Gastroesophageal sphincter (tissue), 4 donors: Measurements from ENCODE around the gene CDKN2B. TPM values are rescaled to one million over a fixed set of nuclear protein-coding genes. Genes with fewer than 3 reads are reported as not detected.

ENCODE experiments used
- ATAC-seq: fragments of 150-250 bp; one replicate; pipeline ENCODE4 v1.9.1; 2016; ENCODE audit warnings: mild to moderate bottlenecking, moderate library complexity
- H3K27ac ChIP-seq, 4 donors: fragments of 200-600 bp; sonication (generic) in 3 of 4; 1 replicate in 3 of 4; 2 replicates in 1 of 4; pipeline ENCODE4 v1.5.1; 2016 to 2019
- H3K27me3 ChIP-seq: fragments of 200-600 bp; sonication (generic); one replicate; pipeline ENCODE4 v1.5.1; 2019
- H3K36me3 ChIP-seq, 2 donors: fragments of 200-600 bp; sonication (generic); one replicate each; pipeline ENCODE4 v1.5.1; 2019; ENCODE audit warnings: control low read depth in 1 of 2
- H3K4me1 ChIP-seq, 3 donors: fragments of 200-600 bp; sonication (generic); 1 replicate in 2 of 3; 2 replicates in 1 of 3; pipeline ENCODE4 v1.5.1; 2016 to 2019; ENCODE audit warnings: control low read depth in 2 of 3
- H3K4me3 ChIP-seq, 2 donors: fragments of 200-600 bp; sonication (generic); one replicate each; pipeline ENCODE4 v1.5.1; 2019; ENCODE audit warnings: mild to moderate bottlenecking in 1 of 2, moderate library complexity in 1 of 2
- H3K9me3 ChIP-seq, 3 donors: fragments of 200-600 bp; sonication (generic); one replicate each; pipeline ENCODE4 v1.5.1; 2017 to 2019; ENCODE audit warnings: control low read depth in 2 of 3
- EP300 ChIP-seq: sonication (generic); formaldehyde crosslinking; IDR thresholded peaks from one replicate; pipeline ENCODE4 v1.6.1; 2017; ENCODE audit warnings: antibody characterized with exemption, mild to moderate bottlenecking
- POLR2A ChIP-seq, 2 donors: fragments of 450-650 bp; IDR thresholded peaks; one replicate each; pipeline ENCODE4 v1.6.1; 2017; ENCODE audit warnings: antibody characterized with exemption in 2 of 2, mild to moderate bottlenecking in 2 of 2, moderate library complexity in 1 of 2
- POLR2AphosphoS5 ChIP-seq: sonication (generic); formaldehyde crosslinking; IDR thresholded peaks from one replicate; pipeline ENCODE4 v1.6.1; 2017; ENCODE audit warnings: antibody characterized with exemption
- WGBS, 2 donors: methylation state at CpG; one replicate each; pipeline ENCODE4 v1.1.5; 2018; ENCODE audit warnings: low coverage in 1 of 2; 5-methylcytosine and 5-hydroxymethylcytosine counted together
- total RNA-seq, 4 donors: library from RNA; depleted of rRNA; stranded (reverse); fragments of >200 nt; gene quantifications; one replicate each; pipeline ENCODE4 v1.1.0, GENCODE V29; 2016
- TF ChIP-seq, protein P1 (sequence below), 4 experiments: fragments of 200-600 bp in 2 of 4; fragments of 450-650 bp in 2 of 4; sonication (generic) in 1 of 4; IDR thresholded peaks; one replicate each; pipeline ENCODE4 v1.5.1; 2017 to 2019; ENCODE audit warnings: antibody characterized with exemption in 4 of 4, mild to moderate bottlenecking in 2 of 4, moderate library complexity in 2 of 4

CDKN2B gene
- total RNA-seq, 4 donors from 2014 or later, result 6.2 to 21.6 (median 9.3) TPM

DNA sequence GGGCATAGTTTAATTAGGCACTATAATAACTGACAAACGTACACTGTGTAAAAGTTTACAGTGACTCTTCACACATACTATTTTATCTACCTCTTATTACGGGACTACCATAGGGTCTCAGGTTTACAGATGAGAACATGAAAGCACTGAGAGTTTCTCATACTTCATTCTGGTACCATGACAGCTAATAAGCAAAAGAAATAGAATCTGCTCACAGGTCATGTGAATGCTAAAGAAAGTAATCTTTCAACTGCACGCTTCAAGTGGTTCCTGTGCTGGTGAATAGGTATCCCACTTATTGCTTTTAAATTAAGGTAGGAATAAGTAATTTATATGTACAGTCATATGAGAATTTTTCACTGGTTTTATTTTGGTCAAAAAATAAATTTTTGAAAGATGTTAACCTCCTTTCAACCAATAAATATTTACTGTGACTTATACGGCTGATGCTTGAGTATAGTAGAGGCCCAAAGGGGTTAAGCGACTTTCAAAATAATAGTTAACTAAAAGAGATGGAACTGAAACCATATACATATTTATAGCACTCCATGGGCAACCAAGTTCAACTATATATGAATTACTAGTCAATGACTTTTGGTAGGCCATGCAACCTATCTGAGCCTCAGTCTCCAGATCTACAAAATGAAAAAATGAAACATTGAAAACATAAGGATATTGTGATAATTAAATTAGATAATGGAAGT, 23.0 kb downstream of the CDKN2B start:
- WGBS, 2 donors, result 68 to 79% methylated on average over 5 of the region's 5 CpGs
- Histone ChIP-seq H3K4me3 (no peak overlapping the region), H3K4me1 (peaks cover 0 to 6% (median 0%) of the 10 kb centered on the region in 3 donors), H3K9me3 (no peaks in the 10 kb centered on the region), H3K27me3 (peaks cover 95% of the 10 kb centered on the region), H3K27ac (no peak overlapping the region), H3K36me3 (no peaks in the 10 kb centered on the region)
- no peak for ATAC-seq
- no peak for TF ChIP-seq EP300
- TF ChIP-seq POLR2AphosphoS5, result no peak
- TF ChIP-seq, protein P1, sequence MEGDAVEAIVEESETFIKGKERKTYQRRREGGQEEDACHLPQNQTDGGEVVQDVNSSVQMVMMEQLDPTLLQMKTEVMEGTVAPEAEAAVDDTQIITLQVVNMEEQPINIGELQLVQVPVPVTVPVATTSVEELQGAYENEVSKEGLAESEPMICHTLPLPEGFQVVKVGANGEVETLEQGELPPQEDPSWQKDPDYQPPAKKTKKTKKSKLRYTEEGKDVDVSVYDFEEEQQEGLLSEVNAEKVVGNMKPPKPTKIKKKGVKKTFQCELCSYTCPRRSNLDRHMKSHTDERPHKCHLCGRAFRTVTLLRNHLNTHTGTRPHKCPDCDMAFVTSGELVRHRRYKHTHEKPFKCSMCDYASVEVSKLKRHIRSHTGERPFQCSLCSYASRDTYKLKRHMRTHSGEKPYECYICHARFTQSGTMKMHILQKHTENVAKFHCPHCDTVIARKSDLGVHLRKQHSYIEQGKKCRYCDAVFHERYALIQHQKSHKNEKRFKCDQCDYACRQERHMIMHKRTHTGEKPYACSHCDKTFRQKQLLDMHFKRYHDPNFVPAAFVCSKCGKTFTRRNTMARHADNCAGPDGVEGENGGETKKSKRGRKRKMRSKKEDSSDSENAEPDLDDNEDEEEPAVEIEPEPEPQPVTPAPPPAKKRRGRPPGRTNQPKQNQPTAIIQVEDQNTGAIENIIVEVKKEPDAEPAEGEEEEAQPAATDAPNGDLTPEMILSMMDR (IDR thresholded peaks at IDR 0.05), result no peak
- no peak for TF ChIP-seq POLR2A (IDR thresholded peaks at IDR 0.05)

DNA sequence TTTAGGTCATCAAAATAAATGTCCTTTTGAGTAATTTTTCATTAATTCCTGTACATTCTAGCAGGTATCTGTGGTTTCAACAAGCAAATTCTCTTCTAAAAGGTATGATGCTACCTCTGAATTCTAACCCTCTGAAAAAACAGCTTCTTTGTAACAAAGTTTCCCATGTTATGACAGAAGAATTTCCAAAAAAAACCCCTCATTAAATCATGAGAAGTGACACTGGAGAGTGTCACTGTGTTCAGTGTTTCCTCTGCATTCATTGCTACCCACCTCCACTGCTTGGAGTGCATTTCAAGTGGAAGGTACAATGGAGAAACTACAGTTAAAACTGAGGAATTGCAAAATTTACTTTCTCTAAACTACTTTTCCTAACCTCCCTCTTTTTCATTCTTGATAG, 25.0 kb downstream of the CDKN2B start:
- Histone ChIP-seq H3K4me1 (no peaks in the 10 kb centered on the region), H3K27me3 (peaks cover 93% of the 10 kb centered on the region), H3K27ac (no peak overlapping the region), H3K36me3 (no peaks in the 10 kb centered on the region), H3K9me3 (no peaks in the 10 kb centered on the region), H3K4me3 (no peak overlapping the region)
- ATAC-seq, result no peak
- TF ChIP-seq POLR2A (IDR thresholded peaks at IDR 0.05) (no peak), POLR2AphosphoS5 (no peak), EP300 (no peak)
- TF ChIP-seq, protein P1 (IDR thresholded peaks at IDR 0.05), result no peak

DNA sequence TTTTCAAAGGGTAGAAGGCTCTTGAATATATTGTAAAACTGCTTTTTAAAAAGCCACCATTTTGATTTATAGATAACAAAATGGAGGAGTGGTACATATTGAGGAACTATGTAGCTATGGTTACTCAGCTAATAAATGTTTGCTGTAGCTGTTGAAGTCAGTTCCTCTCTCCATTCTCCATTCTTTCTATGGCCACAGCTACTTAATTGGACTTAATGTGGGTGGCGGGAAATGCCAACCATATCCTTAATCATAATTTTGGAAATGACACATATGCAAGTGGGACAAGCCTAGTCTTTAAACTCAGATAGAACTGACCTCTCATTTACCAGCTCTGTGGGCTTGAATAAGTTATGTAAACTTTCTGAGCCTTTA, 25.6 kb downstream of the CDKN2B start:
- TF ChIP-seq, protein P1 (IDR thresholded peaks at IDR 0.05), result no peak
- TF ChIP-seq POLR2A (IDR thresholded peaks at IDR 0.05) (no peak), POLR2AphosphoS5 (no peak), EP300 (no peak)
- no peak overlapping the region for H3K4me3 ChIP-seq
- ATAC-seq, result no peak
- H3K36me3 ChIP-seq, result no peaks in the 10 kb centered on the region
- H3K9me3 ChIP-seq, result no peaks in the 10 kb centered on the region
- peaks cover 93% of the 10 kb centered on the region for H3K27me3 ChIP-seq
- 50 to 67% methylated on average over 1 of the region's 1 CpG for WGBS, 2 donors
- no peak overlapping the region for H3K27ac ChIP-seq
- no peaks in the 10 kb centered on the region for H3K4me1 ChIP-seq

DNA sequence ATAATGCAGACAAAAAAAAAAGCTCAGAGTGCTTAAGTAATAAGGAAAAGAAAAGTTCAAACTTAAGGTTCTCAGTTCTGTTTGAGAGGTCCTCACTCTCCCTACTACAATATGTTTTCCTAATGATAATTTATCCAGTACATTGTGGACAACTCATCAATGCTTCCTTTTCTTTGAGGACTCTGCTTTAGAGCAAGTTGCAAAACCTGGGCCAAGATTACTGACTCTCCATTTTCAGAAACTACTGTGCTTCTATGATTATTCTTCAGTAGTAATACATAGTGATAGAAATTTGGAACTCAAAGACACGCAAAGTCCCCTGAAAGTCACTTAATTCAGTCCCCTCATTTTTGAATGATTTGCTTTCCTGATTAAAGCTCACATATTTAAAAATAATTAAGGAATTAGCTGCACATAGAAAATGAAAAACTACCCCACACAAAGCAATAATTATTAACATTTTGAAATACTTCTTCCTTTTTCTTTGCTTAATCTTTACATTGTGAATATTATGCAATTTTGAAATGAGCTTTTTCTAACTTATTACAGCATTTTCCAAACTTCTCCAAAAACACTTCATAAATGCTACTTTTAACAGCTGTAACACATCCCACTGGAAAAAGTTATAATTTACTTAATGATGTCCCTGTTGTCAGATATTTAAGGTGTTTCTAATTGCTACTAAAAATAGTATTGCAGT, 26.1 kb downstream of the CDKN2B start:
- 52 to 75% methylated on average over 1 of the region's 1 CpG for WGBS, 2 donors
- Histone ChIP-seq H3K27ac (no peak overlapping the region), H3K4me1 (no peaks in the 10 kb centered on the region), H3K4me3 (no peak overlapping the region), H3K36me3 (no peaks in the 10 kb centered on the region), H3K9me3 (no peaks in the 10 kb centered on the region), H3K27me3 (peaks cover 93% of the 10 kb centered on the region)
- TF ChIP-seq EP300, result no peak
- TF ChIP-seq POLR2AphosphoS5, result no peak
- TF ChIP-seq, protein P1 (IDR thresholded peaks at IDR 0.05), result no peak
- TF ChIP-seq POLR2A (IDR thresholded peaks at IDR 0.05), result no peak
- ATAC-seq, result no peak

DNA sequence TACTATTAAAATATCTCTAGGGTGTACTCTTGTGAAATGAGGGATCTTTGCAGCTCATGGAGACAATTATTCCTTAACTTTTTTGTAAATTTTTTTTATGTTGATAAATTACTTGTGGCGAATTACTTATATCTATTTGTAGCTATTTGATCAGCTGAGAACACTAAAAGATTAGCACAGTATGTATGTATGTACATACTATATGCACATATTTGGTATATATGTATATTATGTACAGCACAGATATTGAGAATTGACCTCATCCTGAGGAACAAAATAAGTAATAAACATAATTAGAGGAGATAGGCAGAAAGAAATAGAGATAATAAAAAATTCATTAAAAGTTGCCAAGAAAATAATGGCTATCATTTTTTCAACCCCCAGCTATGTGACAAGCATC, 26.7 kb downstream of the CDKN2B start:
- 47 to 55% methylated on average over 1 of the region's 1 CpG for WGBS, 2 donors
- TF ChIP-seq POLR2A (IDR thresholded peaks at IDR 0.05), result no peak
- TF ChIP-seq EP300, result no peak
- TF ChIP-seq, protein P1 (IDR thresholded peaks at IDR 0.05), result no peak
- no peak for TF ChIP-seq POLR2AphosphoS5
- H3K27me3 ChIP-seq, result peaks cover 93% of the 10 kb centered on the region
- H3K36me3 ChIP-seq, result no peaks in the 10 kb centered on the region
- H3K9me3 ChIP-seq, result no peaks in the 10 kb centered on the region
- ATAC-seq, result no peak
- no peak overlapping the region for H3K27ac ChIP-seq
- H3K4me1 ChIP-seq, result no peaks in the 10 kb centered on the region
- H3K4me3 ChIP-seq, result no peak overlapping the region
